ENCODE data around the gene EIF3F. TPM values are rescaled to one million over a fixed set of nuclear protein-coding genes. Genes with fewer than 3 reads are reported as not detected.

The EIF3F gene
- total and polyA plus RNA-seq, 8 donors, result 106 to 201 (median 175) TPM

DNA sequence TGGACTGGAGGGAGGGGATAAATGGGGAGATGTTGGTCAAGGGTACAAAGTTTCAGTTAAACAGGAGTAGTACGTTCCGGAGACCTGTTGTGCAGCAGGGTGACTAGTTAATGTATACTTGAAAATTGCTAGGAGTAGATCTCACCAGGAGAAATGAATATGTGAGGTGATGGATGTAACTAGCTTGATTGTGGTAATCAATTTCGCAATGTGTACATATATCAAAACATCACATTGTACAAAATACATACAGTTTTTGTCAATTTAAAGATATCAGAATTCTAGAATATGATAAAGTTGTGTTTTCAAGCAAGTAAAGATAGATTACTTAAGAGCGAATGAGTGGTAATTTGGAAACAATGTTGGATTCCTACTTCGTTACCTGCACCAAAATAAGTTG is 13.3 kb downstream of the EIF3F start:
- no peak for FAIRE-seq
- no peak overlapping the region for H3K4me3 ChIP-seq

DNA sequence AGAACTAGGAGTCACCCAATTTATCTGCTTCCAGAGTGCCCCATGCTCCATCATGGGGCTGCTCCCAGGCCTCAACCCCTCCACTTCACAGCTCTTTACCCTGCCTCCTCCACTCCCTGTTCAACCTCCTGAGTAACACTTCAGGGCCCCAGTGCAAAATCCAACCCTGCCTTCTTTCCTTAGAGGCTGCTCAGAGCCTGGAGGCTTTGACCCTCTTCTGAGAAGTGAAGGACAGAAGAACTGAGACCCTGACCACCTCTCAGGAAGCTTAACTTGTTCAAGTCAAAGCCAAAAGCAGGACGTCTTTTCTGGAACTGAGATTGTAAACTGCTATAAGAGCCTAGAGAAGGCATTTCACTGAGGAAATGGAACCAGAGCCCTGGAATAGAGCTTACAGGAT is 15.5 kb downstream of the EIF3F start:
- WGBS, 2 donors, result 37 to 46% methylated on average over 1 of the region's 1 CpG

More for the DNA sequence above, 13.3 kb downstream of the EIF3F start:
- ATAC-seq (no peak), DNase-seq (no peak)
- TF ChIP-seq, protein P1, sequence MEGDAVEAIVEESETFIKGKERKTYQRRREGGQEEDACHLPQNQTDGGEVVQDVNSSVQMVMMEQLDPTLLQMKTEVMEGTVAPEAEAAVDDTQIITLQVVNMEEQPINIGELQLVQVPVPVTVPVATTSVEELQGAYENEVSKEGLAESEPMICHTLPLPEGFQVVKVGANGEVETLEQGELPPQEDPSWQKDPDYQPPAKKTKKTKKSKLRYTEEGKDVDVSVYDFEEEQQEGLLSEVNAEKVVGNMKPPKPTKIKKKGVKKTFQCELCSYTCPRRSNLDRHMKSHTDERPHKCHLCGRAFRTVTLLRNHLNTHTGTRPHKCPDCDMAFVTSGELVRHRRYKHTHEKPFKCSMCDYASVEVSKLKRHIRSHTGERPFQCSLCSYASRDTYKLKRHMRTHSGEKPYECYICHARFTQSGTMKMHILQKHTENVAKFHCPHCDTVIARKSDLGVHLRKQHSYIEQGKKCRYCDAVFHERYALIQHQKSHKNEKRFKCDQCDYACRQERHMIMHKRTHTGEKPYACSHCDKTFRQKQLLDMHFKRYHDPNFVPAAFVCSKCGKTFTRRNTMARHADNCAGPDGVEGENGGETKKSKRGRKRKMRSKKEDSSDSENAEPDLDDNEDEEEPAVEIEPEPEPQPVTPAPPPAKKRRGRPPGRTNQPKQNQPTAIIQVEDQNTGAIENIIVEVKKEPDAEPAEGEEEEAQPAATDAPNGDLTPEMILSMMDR (IDR thresholded peaks at IDR 0.05), result no peak
- 64% methylated on average over 5 of the region's 5 CpGs for WGBS, 2 donors
- H3K9me3 ChIP-seq, result no peaks in the 10 kb centered on the region
- H3K36me3 ChIP-seq, result peaks cover 0 to 25% (median 24%) of the 10 kb centered on the region in 3 donors
- no peak overlapping the region for H3K27ac ChIP-seq
- intact Hi-C loops (cut with DNase I), result no loop called here
- no peaks in the 10 kb centered on the region for H3K27me3 ChIP-seq
- H3K4me1 ChIP-seq, result no peaks in the 10 kb centered on the region

DNA sequence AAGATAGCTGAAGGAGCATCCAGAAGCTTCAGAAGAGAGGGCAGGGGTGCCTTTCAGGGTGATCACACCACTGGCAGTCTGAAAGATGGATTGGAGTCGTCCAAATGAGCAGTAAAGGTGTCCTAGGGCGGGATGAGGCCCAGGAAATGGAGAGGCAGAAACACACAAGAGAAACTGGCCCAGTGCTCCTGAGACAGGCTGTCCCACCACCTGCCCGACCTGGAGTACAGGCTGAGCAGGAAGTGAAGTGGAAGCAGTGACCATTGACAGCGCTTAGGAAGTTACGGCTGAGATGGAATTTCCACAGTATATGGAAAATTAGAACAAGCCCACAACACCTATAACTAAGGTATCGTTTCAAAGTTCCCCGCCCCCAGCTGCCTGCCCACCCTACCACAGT is 16.1 kb downstream of the EIF3F start:
- Histone ChIP-seq H3K4me1 (no peaks in the 10 kb centered on the region), H3K4me3 (no peak overlapping the region), H3K27ac (no peak overlapping the region), H3K27me3 (no peaks in the 10 kb centered on the region), H3K36me3 (peaks cover 0 to 5% (median 0%) of the 10 kb centered on the region in 3 donors), H3K9me3 (no peaks in the 10 kb centered on the region)
- no peak for ATAC-seq
- WGBS, 2 donors, result 62 to 75% methylated on average over 7 of the region's 7 CpGs
- FAIRE-seq, result no peak
- TF ChIP-seq, protein P1 (IDR thresholded peaks at IDR 0.05), result no peak
- DNase-seq, result no peak
- intact Hi-C loops (cut with DNase I), result no loop called here

More for the DNA sequence above, 15.5 kb downstream of the EIF3F start:
- H3K36me3 ChIP-seq, result peaks cover 0 to 7% (median under 1%) of the 10 kb centered on the region in 3 donors
- H3K4me3 ChIP-seq, result no peak overlapping the region
- H3K27me3 ChIP-seq, result no peaks in the 10 kb centered on the region
- ATAC-seq, result no peak
- no peaks in the 10 kb centered on the region for H3K9me3 ChIP-seq
- no peak for FAIRE-seq
- intact Hi-C loops (cut with DNase I), result no loop called here
- TF ChIP-seq, protein P1 (IDR thresholded peaks at IDR 0.05), result no peak
- DNase-seq, result no peak
- no peak overlapping the region for H3K27ac ChIP-seq
- no peaks in the 10 kb centered on the region for H3K4me1 ChIP-seq

DNA sequence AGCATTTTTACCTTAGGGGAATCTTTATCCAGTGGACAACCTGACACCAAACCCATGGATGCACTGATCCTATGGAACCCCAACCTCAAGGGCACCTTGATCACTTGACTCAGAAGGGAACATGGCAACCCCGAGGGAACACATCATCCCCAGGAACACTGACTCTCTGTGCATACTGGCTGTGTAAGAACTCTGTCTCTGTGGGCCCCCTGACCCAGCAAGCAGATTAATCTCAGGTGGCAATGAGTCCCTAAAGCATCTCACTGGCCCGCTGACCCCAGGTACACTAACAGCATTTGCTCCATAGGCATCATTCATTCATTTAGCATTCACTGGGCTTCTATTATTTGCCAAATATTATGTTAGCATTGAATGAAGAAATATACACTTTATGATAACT is 16.9 kb downstream of the EIF3F start:
- Histone ChIP-seq H3K4me1 (no peaks in the 10 kb centered on the region), H3K27me3 (no peaks in the 10 kb centered on the region), H3K9me3 (no peaks in the 10 kb centered on the region), H3K4me3 (no peak overlapping the region), H3K36me3 (no peaks in the 10 kb centered on the region), H3K27ac (no peak overlapping the region)
- intact Hi-C loops (cut with DNase I), result no loop called here
- no peak for DNase-seq
- 71 to 88% methylated on average over 2 of the region's 2 CpGs for WGBS, 2 donors
- FAIRE-seq, result no peak
- no peak for ATAC-seq
- TF ChIP-seq, protein P1 (IDR thresholded peaks at IDR 0.05), result no peak

DNA sequence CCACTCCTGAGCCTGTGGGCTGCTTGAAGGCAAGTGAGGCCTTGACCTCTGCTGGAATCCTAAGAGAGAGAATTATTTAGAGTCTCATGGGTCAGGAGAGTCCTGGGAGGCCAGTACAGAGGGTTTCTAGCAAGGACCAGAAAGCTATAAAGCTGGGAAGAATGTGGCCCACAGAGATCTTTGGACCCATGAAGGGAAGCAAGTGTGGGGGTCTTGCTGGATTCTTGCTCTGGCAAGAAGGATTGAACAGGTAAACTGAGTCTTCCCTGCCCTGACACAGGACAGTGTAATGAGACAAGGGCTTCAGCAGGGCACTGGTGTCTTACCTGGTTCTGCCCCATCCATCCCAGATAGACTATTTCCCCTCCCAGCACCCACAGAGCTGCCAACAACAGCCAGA is 18.4 kb downstream of the EIF3F start:
- H3K4me1 ChIP-seq, result no peaks in the 10 kb centered on the region
- no peak overlapping the region for H3K4me3 ChIP-seq
- FAIRE-seq (no peak), ATAC-seq (no peak), DNase-seq (no peak)
- H3K27ac ChIP-seq, result no peak overlapping the region
- intact Hi-C loops (cut with DNase I), result loop anchor here in 2 of 3 donors (5.0 kb wide), 1 partner anchor 87 kb away; no protein-coding TSS in a partner anchor
- H3K9me3 ChIP-seq, result no peaks in the 10 kb centered on the region
- H3K27me3 ChIP-seq, result no peaks in the 10 kb centered on the region
- no peaks in the 10 kb centered on the region for H3K36me3 ChIP-seq
- TF ChIP-seq, protein P1 (IDR thresholded peaks at IDR 0.05), result no peak
